Measurements from ENCODE around the gene DDX1.

The DDX1 gene

GRCh38 chr2:15624903-15625302 is 33.2 kb downstream of the DDX1 start:
- CTCF ChIA-PET: interaction anchor here (0.6 kb wide), 1 partner anchor 549 kb away, joined by 4 read pairs; no protein-coding TSS in a partner anchor
- H3K36me3 ChIP-seq (ENCODE audit: control insufficient read depth in 2 of 2, insufficient read depth in 1 of 2, low read length in 2 of 2): peaks cover 60 to 92% of the 10 kb centered on the region in 2 experiments

DNA sequence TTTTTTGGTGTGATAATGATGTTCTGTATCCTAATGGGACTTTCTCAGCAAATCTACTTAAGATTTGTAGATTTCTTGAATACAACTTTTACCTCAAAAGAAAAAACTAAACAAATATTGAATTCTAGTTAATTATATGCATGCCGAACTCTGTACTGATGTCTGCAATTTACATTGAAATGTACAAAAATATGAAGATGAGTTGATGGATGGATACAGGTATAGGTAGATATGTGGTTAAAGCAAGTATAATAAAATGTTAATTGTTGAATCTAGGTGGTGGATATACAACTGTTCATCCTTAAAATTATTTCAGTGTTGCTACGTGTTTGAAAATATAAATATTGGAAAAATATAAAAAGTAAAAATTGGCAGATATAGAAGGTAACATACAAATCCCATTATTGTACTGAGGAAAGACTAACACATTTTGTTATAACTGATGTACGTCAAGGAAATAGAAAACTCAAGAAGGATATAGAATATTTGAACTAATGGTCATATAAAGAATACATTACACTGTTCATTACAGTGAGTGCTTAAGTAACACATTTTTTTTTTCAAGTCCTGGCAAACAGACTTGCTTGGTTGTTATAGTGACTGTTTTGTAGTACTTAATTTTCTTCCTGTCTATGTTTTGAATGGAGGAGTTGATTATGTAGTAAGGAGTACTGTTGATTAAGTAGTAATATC is 33.8 kb downstream of the DDX1 start:
- TF ChIP-seq ZNF239 (tag by site-specific recombination; IDR thresholded peaks at IDR 0.05): no peak
- no peak for TF ChIP-seq ZNF132 (tag by site-specific recombination; IDR thresholded peaks at IDR 0.05; ENCODE audit: borderline replicate concordance)
- TF ChIP-seq ZNF830 (tag by site-specific recombination; IDR thresholded peaks at IDR 0.05; ENCODE audit: low read depth): no peak
- no peak for TF ChIP-seq ZNF292 (tag by site-specific recombination; IDR thresholded peaks at IDR 0.05; ENCODE audit: borderline replicate concordance, low read depth)
- no peak for TF ChIP-seq ATF2 (tag by site-specific recombination; IDR thresholded peaks at IDR 0.05; ENCODE audit: low read depth)
- TF ChIP-seq ZNF792 (tag by site-specific recombination; IDR thresholded peaks at IDR 0.05): no peak
- TF ChIP-seq ZNF747 (tag by site-specific recombination; IDR thresholded peaks at IDR 0.05): no peak
- TF ChIP-seq, protein P1, sequence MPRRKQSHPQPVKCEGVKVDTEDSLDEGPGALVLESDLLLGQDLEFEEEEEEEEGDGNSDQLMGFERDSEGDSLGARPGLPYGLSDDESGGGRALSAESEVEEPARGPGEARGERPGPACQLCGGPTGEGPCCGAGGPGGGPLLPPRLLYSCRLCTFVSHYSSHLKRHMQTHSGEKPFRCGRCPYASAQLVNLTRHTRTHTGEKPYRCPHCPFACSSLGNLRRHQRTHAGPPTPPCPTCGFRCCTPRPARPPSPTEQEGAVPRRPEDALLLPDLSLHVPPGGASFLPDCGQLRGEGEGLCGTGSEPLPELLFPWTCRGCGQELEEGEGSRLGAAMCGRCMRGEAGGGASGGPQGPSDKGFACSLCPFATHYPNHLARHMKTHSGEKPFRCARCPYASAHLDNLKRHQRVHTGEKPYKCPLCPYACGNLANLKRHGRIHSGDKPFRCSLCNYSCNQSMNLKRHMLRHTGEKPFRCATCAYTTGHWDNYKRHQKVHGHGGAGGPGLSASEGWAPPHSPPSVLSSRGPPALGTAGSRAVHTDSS (tag by site-specific recombination; IDR thresholded peaks at IDR 0.05): no peak
- TF ChIP-seq KLF9 (tag by site-specific recombination; IDR thresholded peaks at IDR 0.05; ENCODE audit: low read depth): no peak
- no peak for TF ChIP-seq RBAK (tag by site-specific recombination; IDR thresholded peaks at IDR 0.05)
- TF ChIP-seq ZNF223 (tag by site-specific recombination; IDR thresholded peaks at IDR 0.05): no peak
- CTCF ChIA-PET: no interaction called here
- POLR2A ChIA-PET: no interaction called here

More at GRCh38 chr2:15624903-15625302, 33.2 kb downstream of the DDX1 start:
- POLR2A ChIA-PET: no interaction called here
- TF ChIP-seq ZNF558 (tag by site-specific recombination; IDR thresholded peaks at IDR 0.05) (no peak), ZSCAN23 (tag by site-specific recombination; IDR thresholded peaks at IDR 0.05) (no peak), ZNF146 (tag by site-specific recombination; IDR thresholded peaks at IDR 0.05) (peak; percentile 72)
- H3K4me3 ChIP-seq (ENCODE audit: low read depth, low read length): no peak overlapping the region
- no peaks in the 10 kb centered on the region for H3K4me1 ChIP-seq (ENCODE audit: control insufficient read depth, insufficient read depth, low read length)
- H3K27ac ChIP-seq (ENCODE audit: extremely low read depth, low read depth, low read length): no peak overlapping the region
- no peaks in the 10 kb centered on the region for H3K9me3 ChIP-seq (ENCODE audit: control insufficient read depth, insufficient read depth, low read depth, low read length)

DNA sequence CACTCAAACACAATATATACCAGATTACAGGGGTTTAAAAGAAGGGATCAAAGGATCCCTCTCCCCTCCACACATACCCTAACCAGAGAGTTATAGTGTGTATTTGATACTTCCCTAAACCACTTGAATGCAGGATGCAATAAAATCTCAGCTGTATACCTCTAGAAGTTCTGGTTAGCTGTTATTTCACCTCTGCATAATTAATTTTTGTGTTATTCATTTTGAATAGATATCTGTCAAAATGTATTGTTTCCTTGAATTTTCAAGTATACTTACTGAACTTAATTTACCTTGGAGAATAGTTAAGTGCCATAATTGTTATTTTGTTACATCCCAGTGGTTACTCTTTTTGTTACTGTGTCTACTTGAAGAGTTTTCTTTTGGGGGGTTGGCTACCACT is 34.5 kb downstream of the DDX1 start:
- peaks cover 60 to 93% of the 10 kb centered on the region in 2 experiments for H3K36me3 ChIP-seq (ENCODE audit: control insufficient read depth in 2 of 2, insufficient read depth in 1 of 2, low read length in 2 of 2)
- CTCF ChIA-PET: no interaction called here
- POLR2A ChIA-PET: no interaction called here
- no peaks in the 10 kb centered on the region for H3K4me1 ChIP-seq (ENCODE audit: control insufficient read depth, insufficient read depth, low read length)
- H3K9me3 ChIP-seq (ENCODE audit: control insufficient read depth, insufficient read depth, low read depth, low read length): no peaks in the 10 kb centered on the region
- H3K27ac ChIP-seq (ENCODE audit: extremely low read depth, low read depth, low read length): no peak overlapping the region
- no peak overlapping the region for H3K4me3 ChIP-seq (ENCODE audit: low read depth, low read length)
- TF ChIP-seq ZNF747 (tag by site-specific recombination; IDR thresholded peaks at IDR 0.05): no peak
- no peak for TF ChIP-seq ZNF558 (tag by site-specific recombination; IDR thresholded peaks at IDR 0.05)
- no peak for TF ChIP-seq ZNF112 (tag by site-specific recombination; IDR thresholded peaks at IDR 0.05)
- TF ChIP-seq ZNF610 (tag by site-specific recombination; IDR thresholded peaks at IDR 0.05; ENCODE audit: borderline replicate concordance): no peak
- TF ChIP-seq, protein P2, sequence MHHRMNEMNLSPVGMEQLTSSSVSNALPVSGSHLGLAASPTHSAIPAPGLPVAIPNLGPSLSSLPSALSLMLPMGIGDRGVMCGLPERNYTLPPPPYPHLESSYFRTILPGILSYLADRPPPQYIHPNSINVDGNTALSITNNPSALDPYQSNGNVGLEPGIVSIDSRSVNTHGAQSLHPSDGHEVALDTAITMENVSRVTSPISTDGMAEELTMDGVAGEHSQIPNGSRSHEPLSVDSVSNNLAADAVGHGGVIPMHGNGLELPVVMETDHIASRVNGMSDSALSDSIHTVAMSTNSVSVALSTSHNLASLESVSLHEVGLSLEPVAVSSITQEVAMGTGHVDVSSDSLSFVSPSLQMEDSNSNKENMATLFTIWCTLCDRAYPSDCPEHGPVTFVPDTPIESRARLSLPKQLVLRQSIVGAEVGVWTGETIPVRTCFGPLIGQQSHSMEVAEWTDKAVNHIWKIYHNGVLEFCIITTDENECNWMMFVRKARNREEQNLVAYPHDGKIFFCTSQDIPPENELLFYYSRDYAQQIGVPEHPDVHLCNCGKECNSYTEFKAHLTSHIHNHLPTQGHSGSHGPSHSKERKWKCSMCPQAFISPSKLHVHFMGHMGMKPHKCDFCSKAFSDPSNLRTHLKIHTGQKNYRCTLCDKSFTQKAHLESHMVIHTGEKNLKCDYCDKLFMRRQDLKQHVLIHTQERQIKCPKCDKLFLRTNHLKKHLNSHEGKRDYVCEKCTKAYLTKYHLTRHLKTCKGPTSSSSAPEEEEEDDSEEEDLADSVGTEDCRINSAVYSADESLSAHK (tag by site-specific recombination; IDR thresholded peaks at IDR 0.05): no peak
- no peak for TF ChIP-seq SP7 (tag by site-specific recombination; IDR thresholded peaks at IDR 0.05)
- no peak for TF ChIP-seq ZNF202 (tag by site-specific recombination; IDR thresholded peaks at IDR 0.05; ENCODE audit: borderline replicate concordance)
- TF ChIP-seq, protein P3, sequence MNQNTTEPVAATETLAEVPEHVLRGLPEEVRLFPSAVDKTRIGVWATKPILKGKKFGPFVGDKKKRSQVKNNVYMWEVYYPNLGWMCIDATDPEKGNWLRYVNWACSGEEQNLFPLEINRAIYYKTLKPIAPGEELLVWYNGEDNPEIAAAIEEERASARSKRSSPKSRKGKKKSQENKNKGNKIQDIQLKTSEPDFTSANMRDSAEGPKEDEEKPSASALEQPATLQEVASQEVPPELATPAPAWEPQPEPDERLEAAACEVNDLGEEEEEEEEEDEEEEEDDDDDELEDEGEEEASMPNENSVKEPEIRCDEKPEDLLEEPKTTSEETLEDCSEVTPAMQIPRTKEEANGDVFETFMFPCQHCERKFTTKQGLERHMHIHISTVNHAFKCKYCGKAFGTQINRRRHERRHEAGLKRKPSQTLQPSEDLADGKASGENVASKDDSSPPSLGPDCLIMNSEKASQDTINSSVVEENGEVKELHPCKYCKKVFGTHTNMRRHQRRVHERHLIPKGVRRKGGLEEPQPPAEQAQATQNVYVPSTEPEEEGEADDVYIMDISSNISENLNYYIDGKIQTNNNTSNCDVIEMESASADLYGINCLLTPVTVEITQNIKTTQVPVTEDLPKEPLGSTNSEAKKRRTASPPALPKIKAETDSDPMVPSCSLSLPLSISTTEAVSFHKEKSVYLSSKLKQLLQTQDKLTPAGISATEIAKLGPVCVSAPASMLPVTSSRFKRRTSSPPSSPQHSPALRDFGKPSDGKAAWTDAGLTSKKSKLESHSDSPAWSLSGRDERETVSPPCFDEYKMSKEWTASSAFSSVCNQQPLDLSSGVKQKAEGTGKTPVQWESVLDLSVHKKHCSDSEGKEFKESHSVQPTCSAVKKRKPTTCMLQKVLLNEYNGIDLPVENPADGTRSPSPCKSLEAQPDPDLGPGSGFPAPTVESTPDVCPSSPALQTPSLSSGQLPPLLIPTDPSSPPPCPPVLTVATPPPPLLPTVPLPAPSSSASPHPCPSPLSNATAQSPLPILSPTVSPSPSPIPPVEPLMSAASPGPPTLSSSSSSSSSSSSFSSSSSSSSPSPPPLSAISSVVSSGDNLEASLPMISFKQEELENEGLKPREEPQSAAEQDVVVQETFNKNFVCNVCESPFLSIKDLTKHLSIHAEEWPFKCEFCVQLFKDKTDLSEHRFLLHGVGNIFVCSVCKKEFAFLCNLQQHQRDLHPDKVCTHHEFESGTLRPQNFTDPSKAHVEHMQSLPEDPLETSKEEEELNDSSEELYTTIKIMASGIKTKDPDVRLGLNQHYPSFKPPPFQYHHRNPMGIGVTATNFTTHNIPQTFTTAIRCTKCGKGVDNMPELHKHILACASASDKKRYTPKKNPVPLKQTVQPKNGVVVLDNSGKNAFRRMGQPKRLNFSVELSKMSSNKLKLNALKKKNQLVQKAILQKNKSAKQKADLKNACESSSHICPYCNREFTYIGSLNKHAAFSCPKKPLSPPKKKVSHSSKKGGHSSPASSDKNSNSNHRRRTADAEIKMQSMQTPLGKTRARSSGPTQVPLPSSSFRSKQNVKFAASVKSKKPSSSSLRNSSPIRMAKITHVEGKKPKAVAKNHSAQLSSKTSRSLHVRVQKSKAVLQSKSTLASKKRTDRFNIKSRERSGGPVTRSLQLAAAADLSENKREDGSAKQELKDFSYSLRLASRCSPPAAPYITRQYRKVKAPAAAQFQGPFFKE (tag by site-specific recombination; IDR thresholded peaks at IDR 0.05; ENCODE audit: borderline replicate concordance): no peak
- TF ChIP-seq ZNF132 (tag by site-specific recombination; IDR thresholded peaks at IDR 0.05; ENCODE audit: borderline replicate concordance): no peak

More for the DNA sequence above, 33.8 kb downstream of the DDX1 start:
- Histone ChIP-seq H3K9me3 (ENCODE audit: control insufficient read depth, insufficient read depth, low read depth, low read length) (no peaks in the 10 kb centered on the region), H3K4me3 (ENCODE audit: low read depth, low read length) (no peak overlapping the region), H3K36me3 (ENCODE audit: control insufficient read depth in 2 of 2, insufficient read depth in 1 of 2, low read length in 2 of 2) (peaks cover 60 to 92% of the 10 kb centered on the region in 2 experiments), H3K4me1 (ENCODE audit: control insufficient read depth, insufficient read depth, low read length) (no peaks in the 10 kb centered on the region), H3K27ac (ENCODE audit: extremely low read depth, low read depth, low read length) (no peak overlapping the region)
